Posterior vena cava (tissue), 2 donors: ENCODE measurements around the gene BAZ1B. TPM values are rescaled to one million over a fixed set of nuclear protein-coding genes. Genes with fewer than 3 reads are reported as not detected.
"Not testable (repeated sequence)": the region's sequence is repeated elsewhere in the genome, so short reads cannot be mapped to it uniquely, and the experiment has no call there.

Experiments used
- DNase-seq: peaks from one replicate; pipeline ENCODE4 v3.0.0-alpha.2; 2020; ENCODE audit warnings: low spot score
- intact Hi-C, 2 donors: fragments of 100-400 bp; cut with DNase I; formaldehyde crosslinking; loops; one replicate each; pipeline versions ENCODE4 v1.14.1 to v1.14.2; 2022 to 2023
- total RNA-seq, 2 donors: library from RNA; stranded (reverse); fragmentation: NEBNext Ultra II Directional; extraction: Animal tissue kit (Norgen Biotek cat#: 25700); gene quantifications; one replicate each; pipeline ENCODE4 v1.2.1, GENCODE V29; 2021
- donor health status: DM: yes; HTN: yes; CAD: no.
- donor health status: DM: yes; HTN: yes; CAD: no.

Gene BAZ1B
- total RNA-seq, 2 donors from 2014 or later, result 43.5 to 50.6 TPM

DNA sequence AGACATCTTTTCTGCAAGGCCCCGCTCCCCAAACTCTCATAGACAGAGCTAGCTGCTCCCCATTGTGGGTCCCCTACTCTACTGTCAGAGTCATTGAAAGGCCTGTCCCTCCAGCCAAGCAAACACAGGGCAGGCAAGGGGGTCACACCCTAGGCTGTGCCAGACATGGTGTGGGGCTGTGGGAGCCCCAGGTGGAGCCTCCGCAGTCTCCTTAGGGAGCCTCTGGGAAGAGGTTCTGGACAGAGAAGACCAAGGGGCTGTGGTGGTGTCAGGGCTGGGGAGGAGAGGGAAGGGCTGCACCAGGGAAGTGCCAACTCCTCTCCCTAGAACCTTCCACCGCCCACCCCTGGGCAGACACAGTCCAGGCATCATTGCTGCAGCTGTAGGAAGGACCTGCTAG, 117.2 kb downstream of the BAZ1B start:
- DNase-seq, intact Hi-C loops: not testable (repeated sequence)

DNA sequence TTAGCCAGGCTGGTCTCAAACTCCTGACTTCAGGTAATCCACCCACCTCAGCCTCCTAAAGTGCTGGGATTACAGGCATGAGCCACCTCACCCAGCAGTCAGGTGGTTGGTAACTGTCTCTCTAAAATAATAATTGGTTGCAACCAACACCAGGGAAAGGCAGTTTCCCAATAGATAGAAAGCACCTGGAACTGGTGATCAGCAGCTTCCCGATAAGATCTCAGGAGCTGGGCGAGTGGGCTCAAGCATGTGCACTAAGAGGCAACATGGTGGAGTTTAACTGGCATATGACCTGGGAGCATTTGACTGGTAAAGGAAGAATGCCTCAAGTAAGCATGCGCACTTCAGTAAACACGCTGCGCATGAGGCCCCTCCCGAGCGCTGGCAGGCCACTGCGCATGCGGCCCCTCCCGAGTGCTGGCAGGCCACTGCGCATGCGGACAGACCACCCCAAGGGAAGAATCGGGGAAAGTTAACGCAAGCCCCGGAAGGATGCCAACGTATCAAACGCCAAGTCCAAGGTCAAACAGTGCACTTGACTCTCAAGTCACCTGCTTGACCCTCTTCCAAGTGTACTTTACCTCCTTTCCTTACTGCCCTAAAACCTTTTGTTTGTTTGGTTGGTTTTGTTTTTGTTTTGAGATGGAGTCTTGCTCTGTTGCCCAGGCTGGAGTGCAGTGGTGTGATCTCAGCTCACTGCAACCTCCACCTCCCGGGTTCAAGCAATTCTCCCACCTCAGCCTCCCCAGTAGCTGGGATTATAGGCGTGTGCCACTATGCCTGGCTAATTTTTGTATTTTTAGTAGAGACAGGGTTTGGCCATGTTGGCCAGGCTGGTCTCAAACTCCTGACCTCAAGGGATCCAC, 122.7 kb downstream of the BAZ1B start:
- intact Hi-C loops, result not testable (repeated sequence)
- DNase-seq, result peak; percentile 93

DNA sequence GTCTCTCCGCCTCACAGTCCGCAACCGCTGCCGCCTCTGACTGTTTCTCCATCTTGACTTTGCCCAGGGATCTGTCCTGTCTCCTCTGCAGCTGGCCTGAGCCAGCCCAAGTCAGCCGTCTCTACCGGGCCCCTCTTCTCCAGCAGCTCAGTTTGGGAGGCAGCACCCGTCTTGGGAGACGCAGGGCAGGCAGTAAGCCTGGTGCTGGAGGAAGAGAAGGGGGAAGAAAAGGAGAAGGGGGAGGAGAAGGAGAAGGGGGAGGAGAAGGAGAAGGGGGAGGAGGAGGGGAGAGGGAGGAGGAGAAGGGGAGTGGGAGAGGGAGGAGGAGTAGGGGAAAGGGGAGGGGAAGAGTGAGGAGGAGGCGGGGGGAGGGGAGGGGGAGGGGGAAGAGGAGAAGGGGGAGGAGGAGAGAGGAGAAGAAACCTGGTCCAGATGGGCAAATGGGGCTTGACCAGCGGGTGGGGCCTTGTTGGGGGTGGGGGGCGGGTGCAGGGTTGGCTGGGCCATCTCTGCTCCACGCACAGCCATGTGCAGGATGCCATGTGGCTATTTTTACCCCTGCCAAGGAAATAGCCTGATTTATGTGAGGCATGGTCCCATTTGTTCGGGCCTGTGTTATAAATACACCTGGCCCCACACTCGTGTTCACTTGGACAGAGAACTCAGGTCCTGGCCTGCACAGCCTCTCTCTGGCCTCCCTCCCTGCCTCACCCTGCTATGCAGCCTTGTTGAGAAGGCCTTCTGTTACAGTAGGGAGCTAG, 124.4 kb downstream of the BAZ1B start:
- intact Hi-C loops, result no loop called here
- DNase-seq, result no peak

DNA sequence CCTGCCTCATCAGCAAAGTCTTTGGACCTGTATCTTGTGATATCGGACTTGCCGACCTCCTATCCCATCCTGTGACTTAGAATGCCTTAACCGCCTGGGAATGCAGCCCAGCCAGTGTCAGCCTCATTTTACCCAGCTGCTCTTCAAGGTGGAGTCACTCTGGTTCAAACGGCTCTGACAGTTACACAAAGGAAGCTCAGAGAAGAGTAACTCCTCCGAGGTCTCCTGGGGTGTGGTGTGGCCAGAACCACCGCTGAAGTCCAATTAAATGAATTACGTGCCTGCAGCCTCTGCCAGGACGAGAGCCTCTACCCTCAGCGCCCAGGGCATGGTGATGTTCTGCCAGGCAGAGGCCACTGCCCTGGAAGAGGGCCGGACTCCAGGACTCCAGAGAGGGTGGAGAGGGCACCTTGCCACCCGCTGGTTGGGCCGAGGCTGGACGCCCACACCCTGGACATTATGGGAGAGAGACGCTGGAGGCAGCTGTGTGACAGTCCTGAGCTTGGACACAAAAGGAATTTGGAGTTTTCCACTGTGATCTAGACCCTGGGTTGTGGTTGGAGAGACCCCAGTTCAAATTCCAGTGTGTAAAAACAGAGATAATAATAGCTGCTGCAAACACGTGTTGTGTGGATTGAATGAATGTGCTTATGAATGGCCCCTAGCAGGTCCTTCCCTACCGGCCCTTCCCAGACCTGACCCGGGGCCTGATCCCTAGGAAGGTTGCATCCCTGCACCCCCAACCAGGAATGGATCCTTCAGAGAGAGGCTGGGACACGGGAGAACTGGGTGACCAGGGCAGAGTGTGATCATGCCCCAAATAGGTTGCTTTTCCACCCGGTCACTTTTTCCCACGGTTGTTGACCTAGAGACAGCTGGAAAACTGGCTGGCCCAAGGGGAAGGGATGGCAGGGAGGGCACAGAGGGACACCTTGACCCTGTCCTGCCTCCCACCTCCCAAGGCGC, 126.3 kb downstream of the BAZ1B start:
- intact Hi-C loops, result no loop called here
- no peak for DNase-seq

DNA sequence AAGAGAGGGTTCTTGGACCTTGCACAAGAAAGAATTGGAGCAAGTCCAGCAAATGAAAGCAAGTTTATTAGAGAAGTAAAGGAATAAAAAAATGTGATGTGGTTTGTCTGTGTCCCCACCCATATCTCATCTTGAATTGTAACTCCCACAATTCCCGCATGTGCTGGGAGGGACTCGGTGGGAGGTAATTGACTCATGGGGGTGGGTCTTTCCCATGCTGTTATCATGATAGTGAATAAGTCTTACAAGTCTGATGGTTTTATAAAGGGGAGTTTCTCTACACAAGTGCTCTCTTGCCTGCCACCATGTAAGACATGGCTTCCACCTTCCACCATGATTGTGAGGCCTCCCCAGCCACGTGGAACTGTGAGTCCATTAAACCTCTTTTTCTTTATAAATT, 127.7 kb downstream of the BAZ1B start:
- DNase-seq, result no peak
- intact Hi-C loops, result no loop called here

DNA sequence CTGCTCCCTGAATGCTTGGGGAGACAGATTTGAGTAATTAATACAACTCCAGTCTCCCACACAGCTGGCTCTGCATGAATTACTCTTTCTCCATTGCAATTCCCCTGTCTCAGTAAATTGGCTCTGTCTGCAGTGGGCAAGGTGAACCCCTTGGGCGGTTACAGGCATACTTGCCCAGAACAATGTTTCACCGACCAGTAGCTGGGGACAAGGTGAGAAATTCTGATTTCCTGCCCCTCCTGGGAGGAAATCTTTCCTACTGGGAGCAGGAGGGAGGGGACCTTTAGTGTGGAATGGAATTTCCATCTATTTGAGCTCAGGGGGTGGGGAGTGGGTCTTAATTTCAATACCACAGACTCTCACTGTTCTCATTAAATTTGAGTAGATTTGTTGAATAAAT, 130.7 kb downstream of the BAZ1B start:
- intact Hi-C loops, result no loop called here

More for the DNA sequence above, 130.7 kb downstream of the BAZ1B start:
- no peak for DNase-seq

Other genes with a start within 250 kb of the BAZ1B start
- gene NSUN5, start 213.5 kb downstream of the BAZ1B start, total RNA-seq, result 10 to 100 TPM; 12.4 to 14.1 TPM
- under 1 TPM in 1 of 2 donors, not detected in 1; 0.32 TPM for gene TRIM50, start 194.2 kb downstream of the BAZ1B start, total RNA-seq
- gene FKBP6, start 194.1 kb downstream of the BAZ1B start, total RNA-seq, result not detected
- gene FZD9, start 88.5 kb downstream of the BAZ1B start, total RNA-seq, result under 1 TPM; 0.19 to 0.38 TPM
- gene BCL7B, start 35.4 kb upstream of the BAZ1B start, total RNA-seq, result 10 to 100 TPM; 59.0 to 79.2 TPM
- gene TBL2, start 56.3 kb upstream of the BAZ1B start, total RNA-seq, result 10 to 100 TPM; 21.7 to 24.4 TPM
- 10 to 100 TPM in 1 of 2 donors, 1 to 10 TPM in 1; 3.3 to 14.0 TPM for gene MLXIPL, start 102.2 kb upstream of the BAZ1B start, total RNA-seq
- gene VPS37D, start 145.5 kb upstream of the BAZ1B start, total RNA-seq, result 1 to 10 TPM; 1.2 to 2.0 TPM
- 1 to 10 TPM; 6.2 to 7.7 TPM for gene DNAJC30, start 161.2 kb upstream of the BAZ1B start, total RNA-seq
- 10 to 100 TPM; 44.6 to 46.6 TPM for gene BUD23, start 161.3 kb upstream of the BAZ1B start, total RNA-seq
- 1 to 10 TPM; 3.4 to 4.0 TPM for gene STX1A, start 197.4 kb upstream of the BAZ1B start, total RNA-seq
- gene ABHD11, start 216.5 kb upstream of the BAZ1B start, total RNA-seq, result 1 to 10 TPM; 7.0 to 7.1 TPM
- gene CLDN3, start 248.0 kb upstream of the BAZ1B start, total RNA-seq, result not detected